PC-9 (cell line): ENCODE measurements around the gene GOT2. TPM values are rescaled to one million over a fixed set of nuclear protein-coding genes. Genes with fewer than 3 reads are reported as not detected.

Experiments used
- BruUV-seq: library from RNA; stranded (reverse); fragments of 400-500 nt; replicated peaks from 2 replicates; lab custom pipeline; 2021; lab: Mats Ljungman, UMichigan
- CTCF ChIA-PET: fragments of 300-600 bp; sonication (Branson Sonifier 250); formaldehyde crosslinking; loops from one replicate; lab custom pipeline; 2022; ENCODE audit warnings: antibody characterized with exemption; lab: Charles Lee
- POLR2A ChIA-PET: fragments of 300-600 bp; sonication (Branson Sonifier 250); formaldehyde crosslinking; loops from one replicate; lab custom pipeline; 2022; ENCODE audit warnings: antibody characterized with exemption; ENCODE audit not compliant: unreplicated experiment; lab: Charles Lee
- DNase-seq, 2 experiments: peaks; one replicate each; pipeline versions ENCODE4 v3.0.0 to v3.0.0-alpha.2; 2015 to 2022; ENCODE audit warnings: mixed read lengths in 1 of 2
- H2AFZ ChIP-seq: fragments of 200-600 bp; sonication (generic); 2 replicates; pipeline ENCODE4 v1.8.1; 2017; ENCODE audit warnings: antibody characterized with exemption
- H3F3A ChIP-seq: fragments of 200-600 bp; sonication (generic); 2 replicates; pipeline ENCODE4 v1.8.1; 2017; ENCODE audit warnings: antibody characterized with exemption, mild to moderate bottlenecking, low read depth; ENCODE audit not compliant: insufficient read depth
- H3K27ac ChIP-seq: fragments of 200-600 bp; sonication (generic); 2 replicates; pipeline ENCODE4 v1.6.1; 2016; ENCODE audit warnings: mixed run types
- H3K27me3 ChIP-seq: fragments of 200-600 bp; sonication (generic); 2 replicates; pipeline ENCODE4 v1.6.1; 2016; ENCODE audit warnings: low read depth, mixed run types; ENCODE audit not compliant: insufficient read depth
- H3K36me3 ChIP-seq: fragments of 200-600 bp; sonication (generic); 2 replicates; pipeline ENCODE4 v1.6.1; 2016; ENCODE audit warnings: low read depth, mixed run types
- H3K4me1 ChIP-seq: fragments of 200-600 bp; sonication (generic); replicated peaks from 2 replicates; pipeline ENCODE4 v1.6.1; 2016; ENCODE audit warnings: mixed run types; ENCODE audit not compliant: insufficient read depth
- H3K4me2 ChIP-seq: fragments of 200-600 bp; sonication (generic); 2 replicates; pipeline ENCODE4 v1.6.1; 2017; ENCODE audit warnings: mixed run types
- H3K4me3 ChIP-seq: fragments of 200-600 bp; sonication (generic); 2 replicates; pipeline ENCODE4 v1.6.1; 2016; ENCODE audit warnings: mixed run types
- H3K79me2 ChIP-seq: fragments of 200-600 bp; sonication (generic); 2 replicates; pipeline ENCODE4 v1.6.1; 2017; ENCODE audit warnings: low read depth, mixed run types
- H3K9me2 ChIP-seq: fragments of 200-600 bp; sonication (generic); 2 replicates; pipeline ENCODE4 v1.8.1; 2017; ENCODE audit warnings: mild to moderate bottlenecking; ENCODE audit not compliant: insufficient read depth
- H3K9me3 ChIP-seq: fragments of 200-600 bp; sonication (generic); 2 replicates; pipeline ENCODE4 v1.8.1; 2016; ENCODE audit warnings: low read depth; ENCODE audit not compliant: insufficient read depth
- H4K20me1 ChIP-seq: fragments of 200-600 bp; sonication (generic); 2 replicates; pipeline ENCODE4 v1.8.1; 2017; ENCODE audit not compliant: insufficient read depth
- CTCF ChIP-seq: fragments of 200-600 bp; sonication (generic); conservative IDR thresholded peaks from 2 replicates; pipeline ENCODE4 v1.6.1; 2017; ENCODE audit warnings: mixed run types, antibody characterized with exemption, mild to moderate bottlenecking, moderate library complexity
- EZH2 ChIP-seq: fragments of 200-600 bp; sonication (generic); IDR thresholded peaks from 2 replicates; pipeline ENCODE4 v1.8.0; 2017; ENCODE audit warnings: antibody characterized with exemption, low read depth
- intact Hi-C: fragments of 100-400 bp; cut with micrococcal nuclease; formaldehyde crosslinking; loops from one replicate; pipeline ENCODE4 v1.10.0; 2022; ENCODE audit not compliant: unreplicated experiment
- total RNA-seq: library from RNA; stranded (reverse); gene quantifications from 2 replicates; pipeline ENCODE4 v1.2.3, GENCODE V29; 2021

The GOT2 gene
- total RNA-seq, 1 experiment from 2014 or later = 125 TPM

GRCh38 chr16:58678269-58678668 lies 55.8 kb downstream of the GOT2 start:
- no peak overlapping the region for H3K27ac ChIP-seq
- H4K20me1 ChIP-seq = 0 out of 2 replicates have a peak, but pooled peaks cover 3% of the 10 kb centered on the region
- H3K79me2 ChIP-seq = peaks cover 6% of the 10 kb centered on the region; the same call in 1 of the 2 replicates
- no peaks in the 10 kb centered on the region for H3K9me3 ChIP-seq
- no peak overlapping the region for H3K4me3 ChIP-seq
- H3K4me1 ChIP-seq = no peaks in the 10 kb centered on the region
- no peak for DNase-seq
- H2AFZ ChIP-seq = no peak overlapping the region
- POLR2A ChIA-PET = no interaction called here
- H3K27me3 ChIP-seq = no peaks in the 10 kb centered on the region
- CTCF ChIA-PET = interaction anchor here (0.7 to 1.5 kb wide), 2 partner anchors 78 kb away, joined by 3 to 7 read pairs; no protein-coding TSS in a partner anchor
- no TSS peak for BruUV-seq
- H3K4me2 ChIP-seq = no peak overlapping the region
- TF ChIP-seq EZH2 (no peak), CTCF (no peak)
- no peaks in the 10 kb centered on the region for H3K9me2 ChIP-seq
- 0 out of 2 replicates have a peak, but pooled peaks cover 4% of the 10 kb centered on the region for H3K36me3 ChIP-seq
- H3F3A ChIP-seq = no peaks in the 10 kb centered on the region
- intact Hi-C loops = loop anchor here (2.0 kb wide), 1 partner anchor 79 kb away; no protein-coding TSS in a partner anchor

- DNase-seq = no peak
- Histone ChIP-seq H2AFZ (no peak overlapping the region), H3K4me3 (no peak overlapping the region), H3K79me2 (no peaks in the 10 kb centered on the region), H4K20me1 (0 out of 2 replicates have a peak, but pooled peaks cover 3% of the 10 kb centered on the region), H3K9me3 (no peaks in the 10 kb centered on the region), H3K4me2 (no peak overlapping the region), H3F3A (no peaks in the 10 kb centered on the region), H3K27me3 (no peaks in the 10 kb centered on the region), H3K36me3 (0 out of 2 replicates have a peak, but pooled peaks cover 4% of the 10 kb centered on the region), H3K9me2 (no peaks in the 10 kb centered on the region), H3K4me1 (no peaks in the 10 kb centered on the region), H3K27ac (no peak overlapping the region)
- intact Hi-C loops = no loop called here
- no TSS peak for BruUV-seq
- POLR2A ChIA-PET = no interaction called here
- TF ChIP-seq EZH2 (no peak), CTCF (no peak)
- CTCF ChIA-PET = no interaction called here
Measured at GRCh38 chr16:58670946-58671583, 63.1 kb downstream of the GOT2 start.

GRCh38 chr16:58670177-58670576 lies 63.9 kb downstream of the GOT2 start:
- H3K36me3 ChIP-seq = 0 out of 2 replicates have a peak, but pooled peaks cover 4% of the 10 kb centered on the region
- no peaks in the 10 kb centered on the region for H3F3A ChIP-seq
- no peak overlapping the region for H3K4me2 ChIP-seq
- no peak for TF ChIP-seq EZH2
- no peak for TF ChIP-seq CTCF
- no peaks in the 10 kb centered on the region for H3K9me2 ChIP-seq
- no peak overlapping the region for H3K27ac ChIP-seq
- H3K9me3 ChIP-seq = no peaks in the 10 kb centered on the region
- H3K4me1 ChIP-seq = no peaks in the 10 kb centered on the region
- CTCF ChIA-PET = no interaction called here
- POLR2A ChIA-PET = no interaction called here
- H3K4me3 ChIP-seq = no peak overlapping the region
- H2AFZ ChIP-seq = no peak overlapping the region
- no peaks in the 10 kb centered on the region for H3K27me3 ChIP-seq
- H4K20me1 ChIP-seq = 0 out of 2 replicates have a peak, but pooled peaks cover 3% of the 10 kb centered on the region
- H3K79me2 ChIP-seq = no peaks in the 10 kb centered on the region
- no peak for DNase-seq
- BruUV-seq = no TSS peak
- intact Hi-C loops = no loop called here
